Endothelial cell of umbilical vein (primary cell): ENCODE measurements around the gene OOSP4B. TPM values are rescaled to one million over a fixed set of nuclear protein-coding genes. Genes with fewer than 3 reads are reported as not detected.

Experiments used
- BruUV-seq: library from RNA; stranded (reverse); fragments of 400-500 nt; replicated peaks from 2 replicates; lab custom pipeline; 2021; lab: Mats Ljungman, UMichigan
- CTCF ChIA-PET: fragments of 300-600, 350-600 bp; sonication (Branson Sonifier 250); formaldehyde crosslinking; loops from one replicate; lab custom pipeline; 2021; ENCODE audit warnings: antibody characterized with exemption, inconsistent platforms; lab: Charles Lee
- POLR2A ChIA-PET: fragments of 300-600, 350-600 bp; sonication (Branson Sonifier 250); formaldehyde crosslinking; loops from one replicate; lab custom pipeline; 2021; ENCODE audit warnings: antibody characterized with exemption, inconsistent platforms; lab: Charles Lee
- DNase-seq: peaks from one replicate; pipeline ENCODE4 v3.0.0-alpha.2; 2011; ENCODE audit warnings: low read depth, low spot score
- FAIRE-seq: peaks from 2 replicates; lab custom pipeline; 2011; peaks lifted over from hg19 to GRCh38; lab: Jason Lieb, UNC
- H2AFZ ChIP-seq: 2 replicates; pipeline ENCODE4 v1.6.0; 2012; ENCODE audit warnings: low read depth, low read length, control low read depth, inconsistent platforms
- H3K27ac ChIP-seq: 2 replicates; pipeline ENCODE4 v1.5.1; 2011; ENCODE audit warnings: low read depth, mild to moderate bottlenecking, control low read depth, low read length, moderate library complexity; ENCODE audit not compliant: insufficient read depth
- H3K27me3 ChIP-seq, 2 experiments: 2 replicates each; pipeline versions ENCODE4 v1.6.0 to v1.6.1; 2011; ENCODE audit warnings: low read length in 2 of 2, mixed read lengths in 1 of 2; ENCODE audit not compliant: control insufficient read depth in 2 of 2, insufficient read depth in 2 of 2
- H3K36me3 ChIP-seq, 2 experiments: 2 replicates in 1 of 2; 3 replicates in 1 of 2; pipeline ENCODE4 v1.5.1; 2011; ENCODE audit warnings: low read length in 2 of 2, mild to moderate bottlenecking in 1 of 2, moderate library complexity in 1 of 2; ENCODE audit not compliant: control insufficient read depth in 2 of 2, insufficient read depth in 2 of 2; ENCODE audit errors: extremely low read depth in 1 of 2
- H3K4me1 ChIP-seq: 3 replicates; pipeline ENCODE4 v1.5.1; 2011; ENCODE audit warnings: mild to moderate bottlenecking, low read length; ENCODE audit not compliant: control insufficient read depth, insufficient read depth; ENCODE audit errors: extremely low read depth
- H3K4me2 ChIP-seq: 2 replicates; pipeline ENCODE4 v1.6.1; 2011; ENCODE audit warnings: low read length, control low read depth, mixed read lengths; ENCODE audit not compliant: insufficient read depth
- H3K4me3 ChIP-seq, 3 experiments: fragments of 200-600 bp in 1 of 3; sonication (generic), shearing (Covaris generic) in 1 of 3; replicated peaks in 1 of 3; 2 replicates each; pipeline ENCODE4 v1.5.1; 2011 to 2016; ENCODE audit warnings: control low read depth in 3 of 3, low read length in 3 of 3, mild to moderate bottlenecking in 2 of 3, inconsistent platforms in 1 of 3, low read depth in 1 of 3, moderate library complexity in 1 of 3; ENCODE audit not compliant: insufficient read depth in 1 of 3
- H3K79me2 ChIP-seq: 2 replicates; pipeline ENCODE4 v1.6.0; 2012; ENCODE audit warnings: low read length, inconsistent platforms; ENCODE audit not compliant: control insufficient read depth, insufficient read depth
- H3K9ac ChIP-seq: replicated peaks from 2 replicates; pipeline ENCODE3; 2011; ENCODE audit warnings: low read length, control low read depth; ENCODE audit not compliant: insufficient read depth; ENCODE audit errors: extremely low read depth
- H3K9me1 ChIP-seq: replicated peaks from 3 replicates; pipeline ENCODE4 v1.6.0; 2011; ENCODE audit warnings: mild to moderate bottlenecking, low read length; ENCODE audit not compliant: control insufficient read depth, insufficient read depth; ENCODE audit errors: extremely low read depth
- H3K9me3 ChIP-seq: replicated peaks from 2 replicates; pipeline ENCODE4 v1.5.1; 2012; ENCODE audit warnings: low read length, inconsistent platforms; ENCODE audit not compliant: control insufficient read depth, insufficient read depth
- H4K20me1 ChIP-seq: replicated peaks from 2 replicates; pipeline ENCODE3; 2011; ENCODE audit warnings: mild to moderate bottlenecking, low read length; ENCODE audit not compliant: control insufficient read depth, insufficient read depth; ENCODE audit errors: extremely low read depth
- FOS ChIP-seq: IDR thresholded peaks from 2 replicates; pipeline ENCODE4 v1.6.1; 2011; ENCODE audit warnings: mild to moderate bottlenecking, low read length, moderate library complexity, borderline replicate concordance; ENCODE audit not compliant: insufficient read depth
- GATA2 ChIP-seq: IDR thresholded peaks from 2 replicates; pipeline ENCODE4 v1.7.0; 2011; ENCODE audit warnings: low read depth, mild to moderate bottlenecking, moderate library complexity, mixed read lengths, low read length; ENCODE audit not compliant: insufficient read length, insufficient read depth
- JUN ChIP-seq: IDR thresholded peaks from 2 replicates; pipeline ENCODE4 v1.6.1; 2011; ENCODE audit warnings: borderline replicate concordance, low read depth; ENCODE audit not compliant: insufficient read length, insufficient read depth
- MYC ChIP-seq: IDR thresholded peaks from one replicate; pipeline ENCODE4 v1.6.1; 2011; ENCODE audit warnings: mild to moderate bottlenecking, low read depth, low read length
- dilution Hi-C: fragments of 300-500 bp; cut with MboI; formaldehyde crosslinking; loops from one replicate; pipeline ENCODE4 v1.15.0; 2019; ENCODE audit warnings: low sequenced_read_pairs; ENCODE audit not compliant: extremely low pct_ligation_motif_present
- intact Hi-C: fragments of 100-400 bp; cut with micrococcal nuclease; formaldehyde crosslinking; loops from one replicate; pipeline ENCODE4 v1.10.0; 2022
- polyA plus RNA-seq, 4 experiments: library from polyadenylated mRNA; depleted of rRNA in 3 of 4; stranded (reverse) in 3 of 4; unstranded in 1 of 4; fragments of >200 nt; gene quantifications; 2 replicates each; pipeline versions ENCODE4 v1.2.1 to v1.2.3, GENCODE V29; 2011 to 2012; ENCODE audit warnings: missing spikeins in 1 of 4
- total RNA-seq: library from RNA; stranded (reverse); gene quantifications from 2 replicates; pipeline ENCODE4 v1.2.3, GENCODE V29; 2021

OOSP4B gene
- total and polyA plus RNA-seq, 2 donors (not counting 3 experiments of a cell fraction or from before 2014, with no cell fraction given): not detected

- H3K36me3 ChIP-seq: no peaks in the 10 kb centered on the region
- H3K27ac ChIP-seq: no peak overlapping the region
- ChIA-PET POLR2A (no interaction called here), CTCF (interaction anchor here (1.2 kb wide), 1 partner anchor 21 kb away, joined by 3 read pairs; no protein-coding TSS in a partner anchor)
- intact Hi-C loops: no loop called here
- no peak for TF ChIP-seq GATA2
- TF ChIP-seq JUN: peak; percentile 34
- BruUV-seq: no TSS peak
- DNase-seq: peak; percentile 45
- no peak overlapping the region for H3K4me2 ChIP-seq
- peaks cover 0 to 2% of the 10 kb centered on the region in 2 experiments for H3K27me3 ChIP-seq
- no peak for FAIRE-seq
- H2AFZ ChIP-seq: no peak overlapping the region
- no peaks in the 10 kb centered on the region for H3K9me1 ChIP-seq
- no peak overlapping the region for H3K4me3 ChIP-seq
- dilution Hi-C loops: no loop called here
- no peaks in the 10 kb centered on the region for H3K79me2 ChIP-seq
- H4K20me1 ChIP-seq: no peaks in the 10 kb centered on the region
- H3K4me1 ChIP-seq: no peaks in the 10 kb centered on the region
- no peak overlapping the region for H3K9ac ChIP-seq
- H3K9me3 ChIP-seq: no peaks in the 10 kb centered on the region
Observed at GRCh38 chr11:60059052-60059451, 42.1 kb downstream of the OOSP4B start.

- Histone ChIP-seq H3K79me2 (no peaks in the 10 kb centered on the region), H2AFZ (no peak overlapping the region), H3K4me2 (no peak overlapping the region), H3K36me3 (no peaks in the 10 kb centered on the region), H3K4me1 (no peaks in the 10 kb centered on the region), H3K27ac (no peak overlapping the region), H3K4me3 (no peak overlapping the region), H3K9me1 (no peaks in the 10 kb centered on the region), H3K9me3 (no peaks in the 10 kb centered on the region), H3K9ac (no peak overlapping the region), H3K27me3 (peaks cover 0 to 2% of the 10 kb centered on the region in 2 experiments), H4K20me1 (no peaks in the 10 kb centered on the region)
- no peak for TF ChIP-seq FOS
- no peak for TF ChIP-seq MYC
- no peak for TF ChIP-seq JUN
- no TSS peak for BruUV-seq
- CTCF ChIA-PET: no interaction called here
- POLR2A ChIA-PET: no interaction called here
- DNase-seq: no peak
- FAIRE-seq: no peak
- dilution Hi-C loops: no loop called here
- intact Hi-C loops: no loop called here
Observed at GRCh38 chr11:60059521-60060240, 42.7 kb downstream of the OOSP4B start.
